ENCODE data around the gene CIDEB.

The CIDEB gene

DNA sequence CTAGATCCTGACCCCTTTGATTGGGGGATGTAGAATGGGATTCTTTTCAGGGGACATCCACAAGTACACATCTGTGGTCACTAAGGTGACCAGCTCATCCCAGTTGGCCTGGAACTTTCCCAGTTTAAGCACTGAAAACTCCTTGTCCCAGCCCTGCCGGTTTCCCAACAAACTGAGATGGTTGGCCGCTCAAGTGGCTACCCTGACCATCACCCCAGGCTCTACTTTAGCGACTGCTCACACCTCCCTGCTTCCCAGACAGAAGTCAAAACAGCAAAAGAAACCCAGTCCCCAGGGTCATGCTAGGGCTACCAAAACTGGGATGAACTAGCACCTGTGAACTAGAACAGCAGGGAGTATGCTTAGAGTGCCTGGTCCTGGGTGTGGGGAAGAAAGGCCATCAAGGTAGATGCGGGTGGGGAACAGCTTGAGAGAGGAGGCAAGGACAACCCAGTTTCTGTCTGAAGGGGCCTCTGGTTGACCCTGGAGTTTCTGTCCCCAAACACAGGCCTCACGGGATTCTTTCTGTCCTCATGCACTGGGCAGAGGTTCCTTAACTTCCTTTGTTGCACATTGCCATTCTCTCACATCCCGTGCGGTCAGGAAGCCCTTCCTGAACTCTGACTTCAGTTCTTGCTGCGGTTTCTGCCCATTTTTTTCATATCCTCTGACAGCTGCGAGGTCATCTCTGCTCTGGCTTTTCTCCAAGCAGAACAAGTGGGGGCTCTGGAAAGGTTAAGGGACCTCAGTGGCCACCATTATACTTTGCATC lies 5.1 kb upstream of the CIDEB start:
- DNase-seq: no peak

DNA sequence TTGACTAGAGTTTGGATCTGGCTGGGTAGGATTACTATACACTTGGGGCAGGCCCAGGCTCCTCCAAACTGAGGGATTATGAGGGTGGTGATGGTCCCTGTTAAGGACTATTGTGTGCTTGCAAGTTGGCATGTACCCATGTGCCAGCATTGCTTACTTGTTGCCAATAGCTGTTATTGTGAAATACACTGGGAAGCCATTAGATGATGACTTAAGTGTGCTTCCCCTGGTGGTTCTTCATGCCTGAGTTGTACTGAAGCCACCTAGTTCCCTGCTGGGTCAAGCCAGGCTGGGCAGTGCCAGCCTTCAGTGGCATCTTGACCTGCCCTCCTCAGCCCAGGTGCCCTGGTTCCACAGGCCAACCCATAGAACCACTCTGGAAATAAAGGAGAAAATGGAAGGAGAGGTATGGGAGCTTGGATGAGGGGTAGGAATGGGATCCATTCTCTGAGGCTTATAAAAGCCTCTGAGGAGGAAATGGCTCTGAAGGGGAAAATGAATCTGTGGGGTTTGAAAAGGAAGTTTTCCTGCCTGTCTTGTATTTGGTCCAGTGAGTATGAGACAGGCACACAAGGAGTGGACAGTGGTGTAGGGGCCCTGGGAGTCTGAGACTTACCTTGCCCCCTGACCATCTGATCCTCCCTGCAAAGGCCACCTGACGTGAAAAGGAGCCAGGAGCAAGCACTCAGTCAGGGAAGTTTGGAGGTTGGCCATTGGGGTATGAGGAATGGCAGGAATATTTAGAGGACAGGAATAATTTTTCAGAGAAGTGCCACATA lies 4.2 kb upstream of the CIDEB start:
- no peak for DNase-seq

DNA sequence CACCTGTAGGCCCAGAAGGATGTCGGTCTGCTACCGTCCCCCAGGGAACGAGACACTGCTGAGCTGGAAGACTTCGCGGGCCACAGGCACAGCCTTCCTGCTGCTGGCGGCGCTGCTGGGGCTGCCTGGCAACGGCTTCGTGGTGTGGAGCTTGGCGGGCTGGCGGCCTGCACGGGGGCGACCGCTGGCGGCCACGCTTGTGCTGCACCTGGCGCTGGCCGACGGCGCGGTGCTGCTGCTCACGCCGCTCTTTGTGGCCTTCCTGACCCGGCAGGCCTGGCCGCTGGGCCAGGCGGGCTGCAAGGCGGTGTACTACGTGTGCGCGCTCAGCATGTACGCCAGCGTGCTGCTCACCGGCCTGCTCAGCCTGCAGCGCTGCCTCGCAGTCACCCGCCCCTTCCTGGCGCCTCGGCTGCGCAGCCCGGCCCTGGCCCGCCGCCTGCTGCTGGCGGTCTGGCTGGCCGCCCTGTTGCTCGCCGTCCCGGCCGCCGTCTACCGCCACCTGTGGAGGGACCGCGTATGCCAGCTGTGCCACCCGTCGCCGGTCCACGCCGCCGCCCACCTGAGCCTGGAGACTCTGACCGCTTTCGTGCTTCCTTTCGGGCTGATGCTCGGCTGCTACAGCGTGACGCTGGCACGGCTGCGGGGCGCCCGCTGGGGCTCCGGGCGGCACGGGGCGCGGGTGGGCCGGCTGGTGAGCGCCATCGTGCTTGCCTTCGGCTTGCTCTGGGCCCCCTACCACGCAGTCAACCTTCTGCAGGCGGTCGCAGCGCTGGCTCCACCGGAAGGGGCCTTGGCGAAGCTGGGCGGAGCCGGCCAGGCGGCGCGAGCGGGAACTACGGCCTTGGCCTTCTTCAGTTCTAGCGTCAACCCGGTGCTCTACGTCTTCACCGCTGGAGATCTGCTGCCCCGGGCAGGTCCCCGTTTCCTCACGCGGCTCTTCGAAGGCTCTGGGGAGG lies 3.1 kb upstream of the CIDEB start, which contains the start of gene LTB4R:
LTB4R (plus strand) TSS at position 857 of the 959 bp plus-strand sequence. CDS start 4,150 bp downstream, outside the sequence.
- peak; percentile 67 for DNase-seq

GRCh38 chr14:24310265-24310645 lies 2.5 kb upstream of the CIDEB start:
- DNase-seq: no peak

- no peak for DNase-seq
Measured at GRCh38 chr14:24309538-24310264, 1.9 kb upstream of the CIDEB start, which contains the start of gene LTB4R2. Gene LTB4R2 (plus strand): TSS chr14:24310140. CDS start chr14:24310665, 525 bp downstream.

DNA sequence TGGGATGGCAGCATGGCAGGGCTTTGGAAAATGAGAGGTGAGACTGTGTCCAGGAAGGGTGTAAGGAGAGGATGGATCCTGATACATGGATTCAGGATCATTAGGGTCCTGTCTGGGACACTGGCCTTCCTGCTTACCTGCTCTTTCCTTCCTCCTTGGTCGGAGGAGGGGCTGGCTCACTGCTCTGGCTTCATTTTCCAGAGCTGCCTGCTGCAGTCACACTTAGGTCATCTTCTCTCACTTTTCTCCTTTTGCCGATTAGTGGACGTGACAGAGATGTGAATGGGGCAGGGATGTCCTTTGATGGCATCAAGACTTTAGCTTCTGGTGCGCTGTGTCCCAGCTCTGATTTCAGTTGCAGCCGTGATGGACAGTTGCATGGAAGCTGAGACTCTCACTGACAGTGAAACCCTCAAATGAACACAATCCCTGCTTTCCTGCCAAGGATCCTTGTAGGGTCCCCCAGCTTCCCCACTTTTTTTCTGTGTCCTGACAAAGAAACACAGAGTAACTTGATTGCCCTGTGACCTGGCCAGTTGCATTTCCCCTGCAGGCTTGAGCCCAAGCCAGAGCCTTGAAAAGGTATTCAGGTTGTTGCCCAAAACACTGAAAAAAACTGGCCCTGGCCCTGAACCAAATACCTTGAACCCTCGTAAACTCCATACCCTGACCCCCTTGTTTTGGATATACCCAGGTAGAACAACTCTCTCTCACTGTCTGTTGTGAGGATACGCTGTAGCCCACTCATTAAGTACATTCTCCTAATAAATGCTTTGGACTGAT lies 756 bp upstream of the CIDEB start:
- DNase-seq: no peak

DNA sequence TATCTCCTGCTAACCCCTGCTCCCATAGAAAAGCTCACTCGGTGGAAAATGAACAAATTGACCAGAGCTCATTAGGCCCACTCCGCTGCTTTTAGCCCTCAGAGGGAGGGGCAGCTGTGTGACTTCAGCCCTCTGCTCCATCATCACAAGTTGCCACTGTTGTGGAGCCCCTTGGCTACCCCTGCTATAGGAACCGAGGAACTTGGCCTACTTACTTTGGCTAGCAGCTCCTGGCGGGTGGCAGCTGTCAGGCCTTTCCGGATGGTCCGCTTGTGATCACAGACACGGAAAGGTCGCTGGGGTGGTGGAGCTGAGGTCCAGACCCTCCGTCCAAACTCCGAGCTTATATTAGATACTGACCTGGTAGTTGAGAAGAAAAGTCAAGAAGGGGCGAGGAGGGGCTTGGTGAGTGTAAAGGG lies 612 bp downstream of the CIDEB start:
- no peak for DNase-seq

DNA sequence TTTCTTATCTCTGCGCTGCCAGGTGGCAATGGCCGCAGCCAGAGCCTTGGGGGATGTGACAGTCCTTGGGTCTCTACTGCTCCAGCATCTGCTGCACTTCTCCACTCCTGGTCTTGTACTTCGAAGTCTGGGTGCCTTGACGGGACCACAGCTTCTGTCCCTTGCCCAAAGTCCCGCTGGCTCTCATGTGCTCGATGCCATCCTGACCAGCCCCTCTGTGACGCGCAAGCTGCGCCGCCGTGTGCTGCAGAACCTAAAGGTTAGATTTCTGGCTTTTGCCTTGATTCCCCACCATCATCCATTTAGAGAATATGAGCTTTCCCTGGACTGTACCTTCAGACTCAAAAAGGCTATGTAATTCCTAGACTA lies 3.8 kb downstream of the CIDEB start:
- DNase-seq: no peak

DNA sequence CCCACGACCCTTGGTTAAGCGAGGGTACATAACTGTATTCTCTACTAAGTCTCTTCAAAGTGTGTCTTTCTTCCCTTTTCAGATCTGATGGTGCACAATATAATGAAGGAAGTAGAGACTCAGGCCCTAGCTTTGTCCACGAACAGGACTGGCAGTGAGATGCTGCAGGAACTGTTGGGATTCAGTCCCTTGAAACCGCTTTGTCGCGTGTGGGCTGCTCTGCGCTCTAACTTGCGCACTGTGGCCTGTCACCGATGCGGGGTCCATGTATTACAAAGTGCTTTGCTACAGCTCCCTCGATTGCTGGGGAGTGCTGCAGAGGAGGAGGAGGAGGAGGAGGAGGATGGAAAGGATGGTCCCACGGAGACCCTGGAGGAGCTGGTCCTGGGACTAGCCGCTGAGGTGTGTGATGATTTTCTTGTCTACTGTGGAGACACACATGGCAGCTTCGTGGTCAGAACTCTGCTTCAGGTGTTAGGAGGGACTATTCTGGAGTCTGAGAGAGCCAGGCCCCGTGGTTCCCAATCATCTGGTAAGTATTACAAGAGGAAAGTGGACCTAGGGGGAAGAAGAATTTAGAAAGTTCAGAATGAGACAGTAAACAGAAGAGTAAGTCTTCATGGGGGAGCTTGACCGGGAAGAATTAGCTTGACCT lies 7.3 kb downstream of the CIDEB start:
- no peak for DNase-seq

GRCh38 chr14:24299255-24300191 lies 8.3 kb downstream of the CIDEB start, which contains the start of the genes DHRS1 and NOP9:
Gene DHRS1 (minus strand): TSS chr14:24299780. CDS start chr14:24299106, 674 bp downstream.
Gene NOP9 (plus strand): TSS chr14:24299850. CDS start chr14:24299955, 105 bp downstream.
- DNase-seq: peak; percentile 85

DNA sequence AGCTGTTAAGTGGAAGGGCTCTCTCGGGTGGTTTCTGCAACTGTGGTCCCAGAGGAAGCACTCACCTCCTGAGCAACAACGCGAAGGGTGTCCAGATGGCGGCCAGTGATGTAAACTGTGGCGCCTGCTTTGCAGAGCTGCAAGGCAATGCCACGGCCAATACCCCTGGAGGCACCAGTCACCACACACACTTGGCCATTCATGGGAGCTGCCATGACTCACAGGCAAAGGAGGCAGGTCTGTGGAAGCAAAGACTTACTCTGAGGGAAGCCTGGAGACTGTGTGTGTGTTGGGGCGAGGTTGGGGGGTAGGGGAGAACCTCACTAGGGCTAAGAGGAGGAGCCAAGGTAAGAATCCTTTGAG lies 8.9 kb downstream of the CIDEB start:
- DNase-seq: peak; percentile 62

DNA sequence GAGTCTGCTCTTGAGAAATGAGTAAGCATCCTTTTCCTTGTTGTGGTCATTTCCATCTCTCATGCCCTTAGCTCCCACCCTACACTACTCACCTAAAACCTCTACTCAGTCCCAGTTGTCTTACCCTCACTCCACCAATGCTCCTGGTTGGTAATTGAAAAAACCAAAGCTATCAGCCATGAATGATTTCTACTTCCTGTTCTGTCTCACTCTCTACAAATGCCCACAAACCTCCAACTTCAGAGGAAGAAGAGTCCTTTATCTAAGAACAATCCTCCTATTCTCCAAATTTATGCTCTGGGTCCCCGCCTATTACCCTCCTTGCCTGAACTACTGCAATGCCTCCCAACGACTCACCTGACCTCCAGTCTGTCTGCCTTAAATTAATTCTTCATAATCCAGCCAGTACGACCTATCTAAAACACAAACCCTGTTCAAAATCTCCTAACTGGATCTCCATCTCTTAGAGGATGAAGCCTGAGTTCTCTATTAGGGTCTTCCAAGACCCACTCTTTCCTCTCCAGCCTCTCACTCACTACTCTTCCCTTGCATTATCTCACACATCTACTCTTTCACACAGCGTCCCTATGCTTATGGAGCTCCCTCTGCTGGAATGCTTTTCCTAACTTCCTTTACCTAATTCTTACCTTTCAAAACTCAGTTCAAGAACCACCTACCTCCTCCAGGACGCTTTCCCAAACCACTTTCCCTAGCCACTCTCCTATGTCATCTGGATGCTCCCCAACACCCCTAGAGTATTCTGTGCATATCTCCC lies 10.4 kb downstream of the CIDEB start:
- DNase-seq: peak; percentile 30

DNA sequence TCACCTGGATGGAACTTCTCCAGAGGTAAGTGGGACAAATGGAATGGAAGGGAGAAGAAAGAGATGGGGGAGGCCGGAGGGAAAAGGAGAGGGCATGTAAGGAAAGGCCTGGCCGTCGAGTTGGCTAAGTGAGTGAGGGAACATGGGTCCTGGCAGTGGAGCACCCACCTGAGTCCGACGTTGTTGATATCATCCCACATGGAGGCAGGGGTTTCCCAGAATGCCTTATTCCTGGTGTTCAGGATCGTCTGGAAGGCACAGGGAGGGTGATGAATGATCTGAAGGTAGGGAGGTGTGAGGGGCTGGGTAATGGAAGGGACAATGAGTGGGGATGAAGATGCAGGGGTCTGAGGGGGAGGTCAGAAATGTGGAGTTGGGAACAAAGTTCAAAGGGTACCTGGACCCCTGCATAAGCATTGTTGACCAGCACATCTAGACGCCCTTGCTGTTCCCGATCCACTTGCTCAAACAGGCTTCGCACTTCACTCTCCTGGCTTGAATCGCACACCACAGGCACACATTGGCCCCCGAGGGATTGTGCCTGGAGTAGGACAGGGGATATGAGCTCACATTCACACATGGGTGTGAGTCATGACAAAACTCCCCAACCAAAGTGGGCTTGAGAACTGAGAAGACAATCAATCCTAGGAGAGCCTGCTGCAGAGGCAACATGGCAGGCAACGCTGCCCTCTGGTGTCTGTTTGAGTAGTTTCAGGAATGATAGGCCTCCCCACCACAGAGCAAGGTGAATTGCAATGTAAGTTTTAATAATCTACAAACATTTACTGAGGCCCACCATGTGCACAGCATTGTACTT lies 11.2 kb downstream of the CIDEB start:
- DNase-seq: peak; percentile 94

GRCh38 chr14:24293525-24293924 lies 14.3 kb downstream of the CIDEB start:
- no peak for DNase-seq

GRCh38 chr14:24292118-24292807 lies 15.5 kb downstream of the CIDEB start:
- no peak for DNase-seq

DNA sequence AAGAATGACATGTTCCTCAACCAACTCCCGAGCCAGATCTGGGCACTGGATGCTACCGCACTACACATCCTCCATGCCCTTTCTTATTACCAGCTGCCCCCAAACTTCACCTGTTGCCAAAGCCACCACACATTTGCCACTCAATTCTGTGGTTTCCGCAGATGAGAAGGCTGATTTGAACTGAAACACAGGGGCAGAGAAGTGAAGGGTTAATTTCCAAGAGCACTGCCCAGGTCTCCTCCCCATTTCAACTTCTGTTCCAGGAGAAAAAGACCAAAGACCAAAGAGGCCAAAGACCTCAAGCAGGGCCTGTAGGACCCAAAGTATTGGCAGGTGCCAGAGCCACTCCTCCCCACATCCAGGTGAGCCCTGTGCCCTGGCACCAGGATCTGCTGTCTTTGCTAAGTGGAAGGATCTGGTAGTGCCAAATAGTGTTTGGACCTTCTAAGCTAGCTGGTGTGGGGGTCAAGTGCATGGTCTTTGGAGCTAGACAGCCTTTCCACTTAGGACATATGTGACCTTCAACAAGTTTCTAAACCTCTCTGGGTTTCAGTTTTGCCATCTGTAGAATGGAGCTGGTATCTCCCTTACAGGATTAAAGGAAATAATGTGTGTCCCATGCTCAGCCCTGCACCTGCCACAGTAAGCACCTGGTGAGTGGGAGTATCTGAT lies 16.2 kb downstream of the CIDEB start:
- DNase-seq: no peak
